Cardiac muscle cell (in vitro differentiated cells and primary cell): ENCODE measurements around the gene TAF4. TPM values are rescaled to one million over a fixed set of nuclear protein-coding genes. Genes with fewer than 3 reads are reported as not detected.

Source experiments
- DNase-seq, 2 donors: peaks; one replicate each; pipeline versions ENCODE4 v3.0.0 to v3.0.0-alpha.2; 2010 to 2017; ENCODE audit warnings: low read depth in 1 of 2, low spot score in 1 of 2
- H3K27ac ChIP-seq: fragments of 200-600 bp; sonication (generic); 2 replicates; pipeline ENCODE4 v1.5.1; 2016
- H3K27me3 ChIP-seq: fragments of 200-600 bp; sonication (generic); 2 replicates; pipeline ENCODE4 v1.6.0; 2016; ENCODE audit warnings: control low read depth
- H3K36me3 ChIP-seq: fragments of 200-600 bp; sonication (generic); 2 replicates; pipeline ENCODE4 v1.5.1; 2016; ENCODE audit warnings: control low read depth
- H3K4me1 ChIP-seq: fragments of 200-600 bp; sonication (generic); 2 replicates; pipeline ENCODE4 v1.8.1; 2017; ENCODE audit warnings: low read depth, mild to moderate bottlenecking, mixed run types
- H3K4me3 ChIP-seq: fragments of 200-600 bp; sonication (generic); 2 replicates; pipeline ENCODE4 v1.5.1; 2016; ENCODE audit warnings: mild to moderate bottlenecking
- H3K9me3 ChIP-seq: fragments of 200-600 bp; sonication (generic); 2 replicates; pipeline ENCODE4 v1.5.1; 2017; ENCODE audit warnings: low read depth, mild to moderate bottlenecking, control low read depth
- polyA plus RNA-seq: library from polyadenylated mRNA; unstranded; fragments of >200 nt; fragmentation: Nextera tagmentation; extraction: Ambion mirVana; gene quantifications from 2 replicates; pipeline ENCODE4 v1.2.1, GENCODE V29; 2016
- total RNA-seq: library from RNA; depleted of rRNA; stranded (reverse); fragments of >200 nt; gene quantifications from 2 replicates; pipeline ENCODE4 v1.2.3, GENCODE V29; 2016
- TF ChIP-seq, protein P1 (sequence below): IDR thresholded peaks from 2 replicates; pipeline ENCODE4 v1.5.1; 2012; ENCODE audit warnings: low read depth, mild to moderate bottlenecking, low read length

Gene TAF4
- total and polyA plus RNA-seq, 2 experiments from 2014 or later, result 3.7 to 21.1 TPM

DNA sequence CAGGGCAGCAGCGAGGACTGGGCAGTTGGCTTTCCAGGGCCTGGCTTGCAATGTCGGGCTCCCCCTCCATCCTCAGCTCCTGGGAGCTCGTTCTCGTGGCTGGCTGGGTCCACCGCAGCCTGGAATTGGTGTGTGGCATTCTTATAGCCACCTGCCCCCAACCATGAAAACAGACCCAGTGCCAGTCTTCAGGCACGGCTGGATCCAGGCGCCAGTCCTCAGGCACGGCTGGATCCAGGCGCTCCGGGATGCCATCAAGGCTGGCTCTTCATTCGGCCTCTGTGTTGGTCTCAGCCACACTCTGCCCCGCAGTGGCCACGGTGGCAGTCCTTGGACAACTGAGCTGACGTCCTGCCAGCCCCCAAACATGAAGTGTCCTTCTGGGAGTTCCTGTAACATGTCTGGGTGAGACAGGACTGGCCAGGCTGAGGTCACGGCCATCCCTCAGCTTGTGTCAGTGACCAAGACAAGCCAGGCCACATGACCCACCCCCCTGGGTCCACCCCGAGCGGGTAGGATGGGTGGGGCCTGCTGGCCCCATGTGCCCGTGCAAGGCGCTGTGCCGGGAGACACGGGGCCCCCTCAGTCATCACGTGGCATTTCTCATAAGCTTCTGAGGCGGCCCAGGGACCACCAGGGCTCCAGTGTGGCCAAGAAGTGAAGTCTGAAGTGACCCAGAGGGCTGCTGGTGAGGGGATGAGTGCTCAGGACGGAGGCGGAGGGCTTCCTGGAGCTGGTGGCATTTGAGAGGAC lies 99.0 kb downstream of the TAF4 start:
- no peak for DNase-seq
- Histone ChIP-seq H3K9me3 (no peaks in the 10 kb centered on the region), H3K27me3 (no peaks in the 10 kb centered on the region), H3K4me1 (no peaks in the 10 kb centered on the region), H3K27ac (no peak overlapping the region), H3K4me3 (no peak overlapping the region), H3K36me3 (no peaks in the 10 kb centered on the region)
- TF ChIP-seq, protein P1, sequence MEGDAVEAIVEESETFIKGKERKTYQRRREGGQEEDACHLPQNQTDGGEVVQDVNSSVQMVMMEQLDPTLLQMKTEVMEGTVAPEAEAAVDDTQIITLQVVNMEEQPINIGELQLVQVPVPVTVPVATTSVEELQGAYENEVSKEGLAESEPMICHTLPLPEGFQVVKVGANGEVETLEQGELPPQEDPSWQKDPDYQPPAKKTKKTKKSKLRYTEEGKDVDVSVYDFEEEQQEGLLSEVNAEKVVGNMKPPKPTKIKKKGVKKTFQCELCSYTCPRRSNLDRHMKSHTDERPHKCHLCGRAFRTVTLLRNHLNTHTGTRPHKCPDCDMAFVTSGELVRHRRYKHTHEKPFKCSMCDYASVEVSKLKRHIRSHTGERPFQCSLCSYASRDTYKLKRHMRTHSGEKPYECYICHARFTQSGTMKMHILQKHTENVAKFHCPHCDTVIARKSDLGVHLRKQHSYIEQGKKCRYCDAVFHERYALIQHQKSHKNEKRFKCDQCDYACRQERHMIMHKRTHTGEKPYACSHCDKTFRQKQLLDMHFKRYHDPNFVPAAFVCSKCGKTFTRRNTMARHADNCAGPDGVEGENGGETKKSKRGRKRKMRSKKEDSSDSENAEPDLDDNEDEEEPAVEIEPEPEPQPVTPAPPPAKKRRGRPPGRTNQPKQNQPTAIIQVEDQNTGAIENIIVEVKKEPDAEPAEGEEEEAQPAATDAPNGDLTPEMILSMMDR, result no peak

DNA sequence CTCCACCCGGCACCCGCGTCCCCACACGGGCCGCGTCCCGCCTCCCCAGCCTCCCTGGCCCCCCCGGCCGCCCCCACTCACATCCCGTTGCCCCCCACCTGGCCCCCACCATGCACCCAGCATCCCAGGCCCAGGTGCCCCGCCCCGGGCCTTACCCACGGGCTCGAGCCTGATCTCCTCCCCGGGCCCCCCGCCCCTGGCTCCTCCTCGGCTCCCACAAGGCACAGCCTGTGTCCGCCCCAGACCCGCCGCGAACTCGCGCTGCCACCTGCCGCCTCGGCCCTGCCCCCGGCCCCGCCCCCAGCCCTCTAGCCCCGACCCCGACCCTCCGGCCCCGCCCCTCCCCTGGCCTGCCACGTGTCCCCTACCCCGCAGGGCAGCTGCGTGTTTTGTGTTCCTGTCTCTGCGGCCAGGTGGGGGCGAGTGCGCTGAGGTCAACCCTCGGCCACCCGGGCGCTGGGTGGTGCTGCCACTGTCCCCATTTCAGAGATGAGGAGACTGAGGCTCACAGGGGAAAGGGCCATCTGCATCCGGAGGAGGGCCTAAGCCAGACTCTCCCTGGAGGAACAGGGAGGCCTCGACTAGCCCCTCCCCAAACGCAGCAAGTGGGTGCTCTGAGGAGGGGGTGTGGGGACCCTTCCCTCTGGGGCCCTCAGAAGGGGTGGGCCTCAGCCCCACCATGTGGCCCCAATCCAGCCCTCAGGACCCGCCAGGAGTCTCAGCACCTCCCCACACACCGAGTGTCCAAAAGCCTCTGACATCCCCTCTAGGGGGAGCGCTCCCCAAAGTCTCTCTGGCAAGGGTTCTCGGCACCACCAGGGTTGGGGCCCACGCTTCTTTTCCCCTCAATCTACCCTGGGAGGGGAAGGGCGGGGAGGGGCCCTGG lies 99.8 kb downstream of the TAF4 start:
- no peak for DNase-seq
- Histone ChIP-seq H3K4me1 (no peaks in the 10 kb centered on the region), H3K27me3 (no peaks in the 10 kb centered on the region), H3K4me3 (no peak overlapping the region), H3K27ac (no peak overlapping the region), H3K36me3 (no peaks in the 10 kb centered on the region), H3K9me3 (no peaks in the 10 kb centered on the region)
- TF ChIP-seq, protein P1, result no peak

DNA sequence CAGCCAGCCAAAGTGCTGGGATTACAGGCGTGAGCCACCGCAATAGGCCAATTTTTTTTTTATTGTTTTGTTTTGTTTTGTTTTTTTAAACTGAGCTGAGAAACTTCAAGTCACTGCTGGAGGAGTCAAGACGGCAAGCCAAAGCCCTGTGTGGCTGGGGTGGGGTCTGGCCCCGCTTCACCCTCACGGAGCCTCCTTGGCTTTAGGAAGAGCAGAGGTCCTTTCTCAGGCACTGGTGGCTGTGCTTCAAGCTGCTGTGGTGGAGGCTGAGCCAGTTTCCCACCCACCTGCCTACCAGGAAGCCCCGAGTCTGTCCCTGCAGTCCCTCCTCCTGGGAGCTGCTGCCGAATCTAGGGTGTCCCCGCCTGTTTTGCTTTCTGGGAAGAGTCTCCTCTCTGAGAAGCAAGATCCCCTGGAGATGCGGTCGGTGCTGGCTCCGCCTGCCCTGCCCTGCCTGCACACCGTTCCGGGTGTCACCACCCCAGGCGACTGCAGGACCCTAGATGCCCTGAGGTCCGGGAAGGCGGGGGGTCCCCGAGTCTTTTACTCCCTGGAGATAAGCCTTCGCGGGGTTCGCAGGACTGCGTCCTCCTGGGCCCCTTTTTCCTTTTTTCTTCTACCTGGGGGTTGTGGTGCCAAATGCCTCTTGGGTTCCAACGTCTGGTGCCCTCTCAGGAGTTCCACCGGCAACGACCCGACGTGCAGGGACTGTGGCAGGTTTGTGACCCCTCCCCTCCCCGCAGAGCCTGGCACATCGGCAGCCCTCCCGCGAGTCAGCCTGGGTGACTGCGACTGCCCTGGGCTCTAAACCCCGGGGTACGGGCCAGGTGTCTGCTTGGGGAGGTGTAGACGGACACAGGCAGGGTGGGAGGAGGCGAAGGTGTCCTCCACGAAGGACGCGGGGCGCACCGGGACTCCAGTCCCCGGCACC lies 100.7 kb downstream of the TAF4 start:
- H3K27ac ChIP-seq, result no peak overlapping the region
- H3K4me3 ChIP-seq, result no peak overlapping the region
- no peaks in the 10 kb centered on the region for H3K27me3 ChIP-seq
- DNase-seq, result no peak
- TF ChIP-seq, protein P1, result no peak
- H3K36me3 ChIP-seq, result no peaks in the 10 kb centered on the region
- no peaks in the 10 kb centered on the region for H3K4me1 ChIP-seq
- H3K9me3 ChIP-seq, result no peaks in the 10 kb centered on the region

DNA sequence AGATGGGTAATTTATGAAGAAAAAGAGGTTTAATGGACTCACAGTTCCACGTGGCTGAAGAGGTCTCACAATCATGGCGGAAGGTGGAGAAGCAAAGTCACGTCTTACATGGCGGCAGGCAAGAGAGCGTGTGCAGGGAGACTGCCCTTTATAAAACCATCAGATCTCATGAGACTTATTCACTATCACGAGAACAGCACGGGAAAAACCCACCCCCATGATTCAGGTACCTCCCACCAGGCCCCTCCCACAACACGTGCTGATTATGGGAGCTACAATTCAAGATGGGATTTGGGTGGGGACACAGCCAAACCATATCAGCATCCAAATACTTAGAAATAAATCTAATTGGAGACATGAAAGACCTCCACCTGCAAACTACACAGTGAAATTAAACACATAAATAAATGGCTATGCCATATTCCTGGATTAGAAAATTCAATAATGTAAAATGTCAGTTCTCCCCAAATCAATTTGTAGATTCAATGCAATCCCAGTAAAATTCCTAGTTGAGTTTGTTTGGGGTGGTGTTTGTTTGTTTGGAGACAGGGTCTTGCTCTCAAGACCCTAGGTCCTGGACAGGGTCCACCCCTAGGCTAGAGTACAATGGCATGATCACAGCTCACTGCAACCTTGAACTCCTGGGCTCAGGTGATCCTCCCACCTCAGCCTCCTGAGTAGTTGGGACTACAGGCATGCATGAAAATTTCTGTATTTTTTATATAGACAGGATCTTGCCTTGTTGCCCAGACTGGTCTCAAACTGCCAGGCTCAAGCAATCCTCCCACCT lies 101.6 kb downstream of the TAF4 start:
- H3K36me3 ChIP-seq, result no peaks in the 10 kb centered on the region
- TF ChIP-seq, protein P1, result no peak
- H3K27ac ChIP-seq, result no peak overlapping the region
- no peaks in the 10 kb centered on the region for H3K4me1 ChIP-seq
- DNase-seq, result no peak
- H3K4me3 ChIP-seq, result no peak overlapping the region
- H3K27me3 ChIP-seq, result no peaks in the 10 kb centered on the region
- H3K9me3 ChIP-seq, result no peaks in the 10 kb centered on the region

DNA sequence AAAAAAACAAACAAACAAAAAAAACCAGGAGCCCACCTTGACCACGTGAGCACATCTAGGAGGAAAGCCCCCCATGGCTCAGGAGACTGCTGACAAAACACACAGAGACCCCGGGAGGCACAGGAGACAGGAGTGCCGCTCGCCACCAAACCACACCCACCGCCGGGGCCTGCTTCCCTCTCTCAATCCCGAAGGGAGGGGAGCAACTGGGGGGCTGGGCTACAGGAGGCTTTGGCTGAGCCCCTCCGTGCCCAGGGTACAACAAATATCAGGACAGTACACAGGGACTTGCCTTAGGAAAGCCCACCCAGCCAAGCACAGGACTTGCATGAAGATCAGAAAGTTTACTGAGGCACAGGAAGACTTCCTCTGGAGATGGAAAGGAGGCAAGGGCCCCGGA lies 102.5 kb downstream of the TAF4 start:
- Histone ChIP-seq H3K9me3 (no peaks in the 10 kb centered on the region), H3K4me3 (no peak overlapping the region), H3K4me1 (no peaks in the 10 kb centered on the region), H3K36me3 (no peaks in the 10 kb centered on the region), H3K27ac (no peak overlapping the region), H3K27me3 (no peaks in the 10 kb centered on the region)
- no peak for DNase-seq
- TF ChIP-seq, protein P1, result no peak
